Measurements from ENCODE around the gene RNF222.

The RNF222 gene

GRCh38 chr17:8420041-8420934 is 22.7 kb upstream of the RNF222 start:
- no peak overlapping the region for H3K4me2 ChIP-seq (ENCODE audit: low read depth, low read length, poor library complexity, severe bottlenecking)
- no peaks in the 10 kb centered on the region for H4K20me1 ChIP-seq (ENCODE audit: insufficient read depth, low read length, poor library complexity, severe bottlenecking)
- no peaks in the 10 kb centered on the region for H3K79me2 ChIP-seq (ENCODE audit: insufficient read depth, low read length)
- H3F3A ChIP-seq (ENCODE audit: low read depth), result no peaks in the 10 kb centered on the region
- TF ChIP-seq CTCF (conservative IDR thresholded peaks at IDR 0.05; ENCODE audit: low read length), result no peak
- TF ChIP-seq EZH2phosphoT487 (IDR thresholded peaks at IDR 0.05; ENCODE audit: borderline replicate concordance), result no peak
- H3K9me2 ChIP-seq (replicated peaks; ENCODE audit: low read depth, low read length), result no peaks in the 10 kb centered on the region
- H3K4me1 ChIP-seq (ENCODE audit: insufficient read depth, low read length, poor library complexity, severe bottlenecking), result no peaks in the 10 kb centered on the region
- no peaks in the 10 kb centered on the region for H3K36me3 ChIP-seq (ENCODE audit: insufficient read depth, low read length)
- H3K27me3 ChIP-seq (ENCODE audit: insufficient read depth, low read length, poor library complexity, severe bottlenecking), result no peaks in the 10 kb centered on the region
- H3K4me3 ChIP-seq (ENCODE audit: low read length, poor library complexity, severe bottlenecking), result no peak overlapping the region
- H3K9ac ChIP-seq (ENCODE audit: low read depth, low read length, poor library complexity, severe bottlenecking), result no peak overlapping the region
- H3K9me3 ChIP-seq (ENCODE audit: insufficient read depth, low read depth, low read length), result no peaks in the 10 kb centered on the region
- no peak overlapping the region for H2AFZ ChIP-seq (ENCODE audit: low read length)

- H3K9ac ChIP-seq (ENCODE audit: low read depth, low read length, poor library complexity, severe bottlenecking), result no peak overlapping the region
- no peaks in the 10 kb centered on the region for H3K79me2 ChIP-seq (ENCODE audit: insufficient read depth, low read length)
- H3K36me3 ChIP-seq (ENCODE audit: insufficient read depth, low read length), result no peaks in the 10 kb centered on the region
- no peak overlapping the region for H3K4me3 ChIP-seq (ENCODE audit: low read length, poor library complexity, severe bottlenecking)
- no peaks in the 10 kb centered on the region for H3K9me3 ChIP-seq (ENCODE audit: insufficient read depth, low read depth, low read length)
- no peaks in the 10 kb centered on the region for H3K4me1 ChIP-seq (ENCODE audit: insufficient read depth, low read length, poor library complexity, severe bottlenecking)
- H3K9me2 ChIP-seq (replicated peaks; ENCODE audit: low read depth, low read length), result no peaks in the 10 kb centered on the region
- no peaks in the 10 kb centered on the region for H3K27me3 ChIP-seq (ENCODE audit: insufficient read depth, low read length, poor library complexity, severe bottlenecking)
- H3K4me2 ChIP-seq (ENCODE audit: low read depth, low read length, poor library complexity, severe bottlenecking), result no peak overlapping the region
- H3F3A ChIP-seq (ENCODE audit: low read depth), result no peaks in the 10 kb centered on the region
- no peaks in the 10 kb centered on the region for H4K20me1 ChIP-seq (ENCODE audit: insufficient read depth, low read length, poor library complexity, severe bottlenecking)
- no peak overlapping the region for H2AFZ ChIP-seq (ENCODE audit: low read length)
- no peak for TF ChIP-seq EZH2phosphoT487 (IDR thresholded peaks at IDR 0.05; ENCODE audit: borderline replicate concordance)
- no peak for TF ChIP-seq CTCF (conservative IDR thresholded peaks at IDR 0.05; ENCODE audit: low read length)
Observed at GRCh38 chr17:8419305-8419704, 21.7 kb upstream of the RNF222 start.

- no peaks in the 10 kb centered on the region for H3K9me3 ChIP-seq (ENCODE audit: insufficient read depth, low read depth, low read length)
- H3K79me2 ChIP-seq (ENCODE audit: insufficient read depth, low read length), result no peaks in the 10 kb centered on the region
- H3K4me3 ChIP-seq (ENCODE audit: low read length, poor library complexity, severe bottlenecking), result no peak overlapping the region
- H3K9ac ChIP-seq (ENCODE audit: low read depth, low read length, poor library complexity, severe bottlenecking), result no peak overlapping the region
- H3K27me3 ChIP-seq (ENCODE audit: insufficient read depth, low read length, poor library complexity, severe bottlenecking), result no peaks in the 10 kb centered on the region
- H2AFZ ChIP-seq (ENCODE audit: low read length), result no peak overlapping the region
- H3K4me1 ChIP-seq (ENCODE audit: insufficient read depth, low read length, poor library complexity, severe bottlenecking), result peaks cover 5% of the 10 kb centered on the region
- no peaks in the 10 kb centered on the region for H3F3A ChIP-seq (ENCODE audit: low read depth)
- no peak overlapping the region for H3K4me2 ChIP-seq (ENCODE audit: low read depth, low read length, poor library complexity, severe bottlenecking)
- TF ChIP-seq EZH2phosphoT487 (IDR thresholded peaks at IDR 0.05; ENCODE audit: borderline replicate concordance) (no peak), CTCF (conservative IDR thresholded peaks at IDR 0.05; ENCODE audit: low read length) (no peak)
- H3K9me2 ChIP-seq (replicated peaks; ENCODE audit: low read depth, low read length), result no peaks in the 10 kb centered on the region
- no peaks in the 10 kb centered on the region for H3K36me3 ChIP-seq (ENCODE audit: insufficient read depth, low read length)
- H4K20me1 ChIP-seq (ENCODE audit: insufficient read depth, low read length, poor library complexity, severe bottlenecking), result no peaks in the 10 kb centered on the region
Observed at GRCh38 chr17:8418471-8418870, 20.8 kb upstream of the RNF222 start.

Measured in Loucy (cell line).